Activated naive CD4-positive, alpha-beta T cell treated with anti-CD3 and anti-CD28 coated beads, Interleukin-2, amount 50 U/mL, for 72 hours (primary cell): Measurements from ENCODE around the gene MAST4. TPM values are rescaled to one million over a fixed set of nuclear protein-coding genes. Genes with fewer than 3 reads are reported as not detected.

Source experiments
- ATAC-seq, 2 donors: fragments of 150-1000 bp; cut with Tn5 transposase; 2 replicates each; pipeline ENCODE4 v1.10.0; 2021; ENCODE audit warnings: mild to moderate bottlenecking in 2 of 2, moderate library complexity in 2 of 2
- DNase-seq, 2 donors: peaks; one replicate each; pipeline ENCODE4 v3.0.0; 2021 to 2022; ENCODE audit warnings: low spot score in 2 of 2
- H3K27ac Mint-ChIP-seq, 2 donors: one replicate each; pipeline ENCODE4 v1.8.0; 2022; ENCODE audit warnings: mild to moderate bottlenecking in 2 of 2, mixed read lengths in 2 of 2
- H3K36me3 Mint-ChIP-seq, 2 donors: one replicate each; pipeline ENCODE4 v1.8.0; 2022; ENCODE audit warnings: mixed read lengths in 2 of 2
- H3K9me3 Mint-ChIP-seq, 2 donors: one replicate each; pipeline ENCODE4 v1.8.0; 2022; ENCODE audit warnings: mixed read lengths in 2 of 2
- total RNA-seq, 2 donors: library from RNA; stranded (reverse); gene quantifications; one replicate each; pipeline ENCODE4 v1.2.3, GENCODE V29; 2022

Gene MAST4
- total RNA-seq, 2 donors from 2014 or later, result 29.5 to 41.7 TPM

GRCh38 chr5:66851306-66851705 lies 255.1 kb downstream of the MAST4 start:
- H3K9me3 Mint-ChIP-seq, result no peaks in the 10 kb centered on the region
- DNase-seq (no peak), ATAC-seq (no peak)
- no peak overlapping the region for H3K27ac Mint-ChIP-seq
- H3K36me3 Mint-ChIP-seq, result no peaks in the 10 kb centered on the region

GRCh38 chr5:66854416-66854815 lies 258.2 kb downstream of the MAST4 start:
- H3K36me3 Mint-ChIP-seq, result no peaks in the 10 kb centered on the region
- ATAC-seq, result no peak
- H3K27ac Mint-ChIP-seq, result no peak overlapping the region
- no peaks in the 10 kb centered on the region for H3K9me3 Mint-ChIP-seq
- DNase-seq, result no peak

- ATAC-seq (no peak), DNase-seq (no peak)
- no peak overlapping the region for H3K27ac Mint-ChIP-seq
- H3K36me3 Mint-ChIP-seq, result no peaks in the 10 kb centered on the region
- H3K9me3 Mint-ChIP-seq, result no peaks in the 10 kb centered on the region
Observed at GRCh38 chr5:66856041-66856805, 260.0 kb downstream of the MAST4 start.

GRCh38 chr5:66859526-66859925 lies 263.3 kb downstream of the MAST4 start:
- H3K9me3 Mint-ChIP-seq, result no peaks in the 10 kb centered on the region
- no peaks in the 10 kb centered on the region for H3K36me3 Mint-ChIP-seq
- ATAC-seq, result no peak
- H3K27ac Mint-ChIP-seq, result no peak overlapping the region
- no peak for DNase-seq

- ATAC-seq, result no peak
- Mint-ChIP-seq H3K27ac (no peak overlapping the region), H3K36me3 (no peaks in the 10 kb centered on the region), H3K9me3 (no peaks in the 10 kb centered on the region)
- no peak for DNase-seq
Observed at GRCh38 chr5:66860199-66860975, 264.2 kb downstream of the MAST4 start.

GRCh38 chr5:66861402-66861801 lies 265.2 kb downstream of the MAST4 start:
- H3K9me3 Mint-ChIP-seq, result no peaks in the 10 kb centered on the region
- no peak for ATAC-seq
- H3K27ac Mint-ChIP-seq, result no peak overlapping the region
- H3K36me3 Mint-ChIP-seq, result no peaks in the 10 kb centered on the region
- no peak for DNase-seq

GRCh38 chr5:66862020-66862419 lies 265.8 kb downstream of the MAST4 start:
- ATAC-seq (no peak), DNase-seq (no peak)
- H3K9me3 Mint-ChIP-seq, result no peaks in the 10 kb centered on the region
- no peak overlapping the region for H3K27ac Mint-ChIP-seq
- H3K36me3 Mint-ChIP-seq, result no peaks in the 10 kb centered on the region

GRCh38 chr5:66863243-66864170 lies 267.3 kb downstream of the MAST4 start:
- ATAC-seq, result no peak
- Mint-ChIP-seq H3K27ac (no peak overlapping the region), H3K9me3 (no peaks in the 10 kb centered on the region), H3K36me3 (no peaks in the 10 kb centered on the region)
- no peak for DNase-seq

- DNase-seq, result peak in 1 of 2 donors; percentile 44
- H3K9me3 Mint-ChIP-seq, result no peaks in the 10 kb centered on the region
- no peaks in the 10 kb centered on the region for H3K36me3 Mint-ChIP-seq
- peak overlapping the region in 1 of 2 donors; percentile 79 for H3K27ac Mint-ChIP-seq
- ATAC-seq, result peak in 1 of 2 donors; percentile 71
Observed at GRCh38 chr5:66864240-66864884, 268.2 kb downstream of the MAST4 start.

- peak in 1 of 2 donors; percentile 49 for ATAC-seq
- Mint-ChIP-seq H3K36me3 (no peaks in the 10 kb centered on the region), H3K9me3 (no peaks in the 10 kb centered on the region), H3K27ac (no peak overlapping the region)
- no peak for DNase-seq
Observed at GRCh38 chr5:66867618-66868322, 271.6 kb downstream of the MAST4 start.

- no peaks in the 10 kb centered on the region for H3K9me3 Mint-ChIP-seq
- no peak overlapping the region for H3K27ac Mint-ChIP-seq
- ATAC-seq, result no peak
- DNase-seq, result no peak
- no peaks in the 10 kb centered on the region for H3K36me3 Mint-ChIP-seq
Observed at GRCh38 chr5:66869347-66869746, 273.2 kb downstream of the MAST4 start.

- no peak for DNase-seq
- Mint-ChIP-seq H3K36me3 (no peaks in the 10 kb centered on the region), H3K27ac (no peak overlapping the region), H3K9me3 (no peaks in the 10 kb centered on the region)
- no peak for ATAC-seq
Observed at GRCh38 chr5:66870708-66871107, 274.5 kb downstream of the MAST4 start.

- no peaks in the 10 kb centered on the region for H3K36me3 Mint-ChIP-seq
- no peaks in the 10 kb centered on the region for H3K9me3 Mint-ChIP-seq
- H3K27ac Mint-ChIP-seq, result no peak overlapping the region
- ATAC-seq (no peak), DNase-seq (no peak)
Observed at GRCh38 chr5:66871651-66872050, 275.5 kb downstream of the MAST4 start.

- no peak for DNase-seq
- Mint-ChIP-seq H3K27ac (no peak overlapping the region), H3K9me3 (no peaks in the 10 kb centered on the region), H3K36me3 (no peaks in the 10 kb centered on the region)
- no peak for ATAC-seq
Observed at GRCh38 chr5:66872736-66873331, 276.6 kb downstream of the MAST4 start.

- no peaks in the 10 kb centered on the region for H3K9me3 Mint-ChIP-seq
- no peak for ATAC-seq
- no peak for DNase-seq
- H3K36me3 Mint-ChIP-seq, result no peaks in the 10 kb centered on the region
- H3K27ac Mint-ChIP-seq, result no peak overlapping the region
Observed at GRCh38 chr5:66874004-66874403, 277.8 kb downstream of the MAST4 start.

GRCh38 chr5:66875315-66875714 lies 279.1 kb downstream of the MAST4 start:
- ATAC-seq, result no peak

More at GRCh38 chr5:66875315-66875714, 279.1 kb downstream of the MAST4 start:
- Mint-ChIP-seq H3K27ac (no peak overlapping the region), H3K36me3 (no peaks in the 10 kb centered on the region), H3K9me3 (no peaks in the 10 kb centered on the region)
- DNase-seq, result no peak
